Measurements from ENCODE around the gene IL1RAPL2.

IL1RAPL2 gene

GRCh38 chrX:105700331-105700730, 1134.3 kb downstream of the IL1RAPL2 start:
- no peak for DNase-seq (ENCODE audit: low read depth, low spot score)

GRCh38 chrX:105701310-105702052, 1135.5 kb downstream of the IL1RAPL2 start:
- no peak for DNase-seq (ENCODE audit: low read depth, low spot score)

GRCh38 chrX:105703876-105704275, 1137.9 kb downstream of the IL1RAPL2 start:
- DNase-seq (ENCODE audit: low read depth, low spot score) = no peak

- DNase-seq (ENCODE audit: low read depth, low spot score) = no peak
Observed at GRCh38 chrX:105706041-105706440, 1140.0 kb downstream of the IL1RAPL2 start.

GRCh38 chrX:105711805-105712204, 1145.8 kb downstream of the IL1RAPL2 start:
- no peak for DNase-seq (ENCODE audit: low read depth, low spot score)

GRCh38 chrX:105715746-105716145, 1149.7 kb downstream of the IL1RAPL2 start:
- DNase-seq (ENCODE audit: low read depth, low spot score) = no peak

GRCh38 chrX:105723966-105724735, 1158.2 kb downstream of the IL1RAPL2 start:
- no peak for DNase-seq (ENCODE audit: low read depth, low spot score)

GRCh38 chrX:105725228-105725627, 1159.2 kb downstream of the IL1RAPL2 start:
- DNase-seq (ENCODE audit: low read depth, low spot score) = no peak

GRCh38 chrX:105738162-105738561, 1172.2 kb downstream of the IL1RAPL2 start:
- DNase-seq (ENCODE audit: low read depth, low spot score) = no peak

- no peak for DNase-seq (ENCODE audit: low read depth, low spot score)
Observed at GRCh38 chrX:105744291-105744690, 1178.3 kb downstream of the IL1RAPL2 start.

- no peak for DNase-seq (ENCODE audit: low read depth, low spot score)
Observed at GRCh38 chrX:105744946-105745345, 1178.9 kb downstream of the IL1RAPL2 start.

GRCh38 chrX:105745863-105746262, 1179.9 kb downstream of the IL1RAPL2 start:
- no peak for DNase-seq (ENCODE audit: low read depth, low spot score)

- DNase-seq (ENCODE audit: low read depth, low spot score) = no peak
Observed at GRCh38 chrX:105752338-105752956, 1186.4 kb downstream of the IL1RAPL2 start.

- no peak for DNase-seq (ENCODE audit: low read depth, low spot score)
Observed at GRCh38 chrX:105753411-105753810, 1187.4 kb downstream of the IL1RAPL2 start.

GRCh38 chrX:105754286-105754964, 1188.4 kb downstream of the IL1RAPL2 start:
- no peak for DNase-seq (ENCODE audit: low read depth, low spot score)

- no peak for DNase-seq (ENCODE audit: low read depth, low spot score)
Observed at GRCh38 chrX:105755109-105755508, 1189.1 kb downstream of the IL1RAPL2 start.

- no peak for DNase-seq (ENCODE audit: low read depth, low spot score)
Observed at GRCh38 chrX:105758754-105759153, 1192.8 kb downstream of the IL1RAPL2 start.

- no peak for DNase-seq (ENCODE audit: low read depth, low spot score)
Observed at GRCh38 chrX:105759598-105759997, 1193.6 kb downstream of the IL1RAPL2 start.

- no peak for DNase-seq (ENCODE audit: low read depth, low spot score)
Observed at GRCh38 chrX:105765691-105766090, 1199.7 kb downstream of the IL1RAPL2 start.

GRCh38 chrX:105773801-105774200, 1207.8 kb downstream of the IL1RAPL2 start:
- DNase-seq (ENCODE audit: low read depth, low spot score) = no peak

GRCh38 chrX:105775679-105776078, 1209.7 kb downstream of the IL1RAPL2 start:
- DNase-seq (ENCODE audit: low read depth, low spot score) = no peak

GRCh38 chrX:105781804-105782203, 1215.8 kb downstream of the IL1RAPL2 start:
- DNase-seq (ENCODE audit: low read depth, low spot score) = no peak

Data from brain pericyte (primary cell).